ENCODE measurements around the gene PNLIP. TPM values are rescaled to one million over a fixed set of nuclear protein-coding genes. Genes with fewer than 3 reads are reported as not detected.

PNLIP gene
- total RNA-seq, 5 donors from 2014 or later (not counting 1 experiment from before 2014, with no cell fraction given) = 2.3 to 3.1 (median 2.6) TPM; not detected in 2

GRCh38 chr10:116588995-116589394 lies 43.3 kb downstream of the PNLIP start:
- Histone ChIP-seq H3K4me1 (ENCODE audit: control insufficient read depth in 1 of 2, extremely low read depth in 1 of 2, insufficient read depth in 2 of 2, low read length in 2 of 2) (no peaks in the 10 kb centered on the region), H3K9me3 (no peaks in the 10 kb centered on the region), H3K36me3 (ENCODE audit: control insufficient read depth in 2 of 2, extremely low read depth in 1 of 2, insufficient read depth in 1 of 2, low read length in 1 of 2) (no peaks in the 10 kb centered on the region), H3K4me3 (ENCODE audit: control insufficient read depth in 1 of 2, extremely low read depth in 1 of 2, low read length in 1 of 2) (no peak overlapping the region), H3K27me3 (replicated peaks in 1 of 2; ENCODE audit: control insufficient read depth in 2 of 2, extremely low read depth in 1 of 2, insufficient read depth in 2 of 2, low read length in 1 of 2) (peaks cover 0 to 4% of the 10 kb centered on the region in 2 experiments), H3K27ac (ENCODE audit: low read length) (no peak overlapping the region)
- POLR2A ChIA-PET = no interaction called here
- H3K36me3 Mint-ChIP-seq = no peaks in the 10 kb centered on the region
- H3K27ac Mint-ChIP-seq = no peak overlapping the region
- peaks cover 0 to 3% of the 10 kb centered on the region in 2 donors for H3K27me3 Mint-ChIP-seq
- ATAC-seq (replicated peaks in 1 of 4) (no peak), DNase-seq (no peak)
- 38% methylated on average over 2 of the region's 2 CpGs for WGBS (ENCODE audit: insufficient coverage)
- H3K4me3 Mint-ChIP-seq = no peak overlapping the region
- peaks cover 0 to 6% (median 0%) of the 10 kb centered on the region in 3 donors for H3K9me3 Mint-ChIP-seq
- no peaks in the 10 kb centered on the region for H3K4me1 Mint-ChIP-seq
- CTCF ChIA-PET = no interaction called here

- no peaks in the 10 kb centered on the region for H3K9me3 ChIP-seq
- ChIA-PET POLR2A (no interaction called here), CTCF (no interaction called here)
- H3K4me1 ChIP-seq (ENCODE audit: control insufficient read depth in 1 of 2, extremely low read depth in 1 of 2, insufficient read depth in 2 of 2, low read length in 2 of 2) = no peaks in the 10 kb centered on the region
- 88% methylated on average over 2 of the region's 2 CpGs for WGBS (ENCODE audit: insufficient coverage)
- Mint-ChIP-seq H3K9me3 (peaks cover 0 to 6% (median 0%) of the 10 kb centered on the region in 3 donors), H3K4me3 (no peak overlapping the region), H3K27ac (no peak overlapping the region), H3K27me3 (peaks cover 0 to 3% of the 10 kb centered on the region in 2 donors), H3K4me1 (no peaks in the 10 kb centered on the region), H3K36me3 (no peaks in the 10 kb centered on the region)
- ATAC-seq (replicated peaks in 1 of 4) = no peak
- H3K36me3 ChIP-seq (ENCODE audit: control insufficient read depth in 2 of 2, extremely low read depth in 1 of 2, insufficient read depth in 1 of 2, low read length in 1 of 2) = no peaks in the 10 kb centered on the region
- no peak overlapping the region for H3K27ac ChIP-seq (ENCODE audit: low read length)
- H3K27me3 ChIP-seq (replicated peaks in 1 of 2; ENCODE audit: control insufficient read depth in 2 of 2, extremely low read depth in 1 of 2, insufficient read depth in 2 of 2, low read length in 1 of 2) = peaks cover 0 to 4% of the 10 kb centered on the region in 2 experiments
- no peak for DNase-seq
- H3K4me3 ChIP-seq (ENCODE audit: control insufficient read depth in 1 of 2, extremely low read depth in 1 of 2, low read length in 1 of 2) = no peak overlapping the region
Measured at GRCh38 chr10:116589926-116590325, 44.2 kb downstream of the PNLIP start.

- no peak for ATAC-seq (replicated peaks in 1 of 4)
- no peaks in the 10 kb centered on the region for H3K9me3 ChIP-seq
- DNase-seq = no peak
- H3K27me3 Mint-ChIP-seq = peaks cover 0 to 7% of the 10 kb centered on the region in 2 donors
- ChIA-PET POLR2A (no interaction called here), CTCF (no interaction called here)
- H3K27ac Mint-ChIP-seq = no peak within 1 kb of the TSS
- H3K27ac ChIP-seq (ENCODE audit: low read length) = no peak within 1 kb of the TSS
- no peaks in the 10 kb centered on the region for H3K36me3 Mint-ChIP-seq
- WGBS (ENCODE audit: insufficient coverage) = 25% methylated on average over 1 of the region's 9 CpGs
- no peaks in the 10 kb centered on the region for H3K4me1 Mint-ChIP-seq
- no peak within 1 kb of the TSS for H3K4me3 ChIP-seq (ENCODE audit: control insufficient read depth in 1 of 2, extremely low read depth in 1 of 2, low read length in 1 of 2)
- H3K27me3 ChIP-seq (replicated peaks in 1 of 2; ENCODE audit: control insufficient read depth in 2 of 2, extremely low read depth in 1 of 2, insufficient read depth in 2 of 2, low read length in 1 of 2) = peaks cover 0 to 4% of the 10 kb centered on the region in 2 experiments
- H3K4me3 Mint-ChIP-seq = no peak within 1 kb of the TSS
- H3K4me1 ChIP-seq (ENCODE audit: control insufficient read depth in 1 of 2, extremely low read depth in 1 of 2, insufficient read depth in 2 of 2, low read length in 2 of 2) = no peaks in the 10 kb centered on the region
- H3K36me3 ChIP-seq (ENCODE audit: control insufficient read depth in 2 of 2, extremely low read depth in 1 of 2, insufficient read depth in 1 of 2, low read length in 1 of 2) = no peaks in the 10 kb centered on the region
- H3K9me3 Mint-ChIP-seq = peaks cover 0 to 3% (median 0%) of the 10 kb centered on the region in 3 donors
Measured at GRCh38 chr10:116590590-116591444, 45.1 kb downstream of the PNLIP start, which contains the start of gene PNLIPRP1. Gene PNLIPRP1, plus strand, starts transcription at chr10:116590959. Its CDS starts 171 bp downstream, at chr10:116591130.

- Mint-ChIP-seq H3K9me3 (no peaks in the 10 kb centered on the region), H3K36me3 (no peaks in the 10 kb centered on the region), H3K4me3 (no peak overlapping the region), H3K4me1 (no peaks in the 10 kb centered on the region), H3K27ac (no peak overlapping the region), H3K27me3 (peaks cover 0 to 11% of the 10 kb centered on the region in 2 donors)
- no peak for ATAC-seq (replicated peaks in 1 of 4)
- H3K36me3 ChIP-seq (ENCODE audit: control insufficient read depth in 2 of 2, extremely low read depth in 1 of 2, insufficient read depth in 1 of 2, low read length in 1 of 2) = no peaks in the 10 kb centered on the region
- H3K9me3 ChIP-seq = no peaks in the 10 kb centered on the region
- DNase-seq = no peak
- no peak overlapping the region for H3K4me3 ChIP-seq (ENCODE audit: control insufficient read depth in 1 of 2, extremely low read depth in 1 of 2, low read length in 1 of 2)
- H3K4me1 ChIP-seq (ENCODE audit: control insufficient read depth in 1 of 2, extremely low read depth in 1 of 2, insufficient read depth in 2 of 2, low read length in 2 of 2) = no peaks in the 10 kb centered on the region
- POLR2A ChIA-PET = no interaction called here
- no peak overlapping the region for H3K27ac ChIP-seq (ENCODE audit: low read length)
- CTCF ChIA-PET = no interaction called here
- WGBS (ENCODE audit: insufficient coverage) = 77% methylated on average over 5 of the region's 5 CpGs
- peaks cover 0 to 4% of the 10 kb centered on the region in 2 experiments for H3K27me3 ChIP-seq (replicated peaks in 1 of 2; ENCODE audit: control insufficient read depth in 2 of 2, extremely low read depth in 1 of 2, insufficient read depth in 2 of 2, low read length in 1 of 2)
Measured at GRCh38 chr10:116593139-116593740, 47.5 kb downstream of the PNLIP start.

GRCh38 chr10:116594525-116595035 lies 48.8 kb downstream of the PNLIP start:
- Histone ChIP-seq H3K27me3 (replicated peaks in 1 of 2; ENCODE audit: control insufficient read depth in 2 of 2, extremely low read depth in 1 of 2, insufficient read depth in 2 of 2, low read length in 1 of 2) (peaks cover 0 to 4% of the 10 kb centered on the region in 2 experiments), H3K4me1 (ENCODE audit: control insufficient read depth in 1 of 2, extremely low read depth in 1 of 2, insufficient read depth in 2 of 2, low read length in 2 of 2) (no peaks in the 10 kb centered on the region), H3K36me3 (ENCODE audit: control insufficient read depth in 2 of 2, extremely low read depth in 1 of 2, insufficient read depth in 1 of 2, low read length in 1 of 2) (no peaks in the 10 kb centered on the region), H3K4me3 (ENCODE audit: control insufficient read depth in 1 of 2, extremely low read depth in 1 of 2, low read length in 1 of 2) (no peak overlapping the region), H3K27ac (ENCODE audit: low read length) (no peak overlapping the region), H3K9me3 (no peaks in the 10 kb centered on the region)
- H3K9me3 Mint-ChIP-seq = no peaks in the 10 kb centered on the region
- WGBS (ENCODE audit: insufficient coverage) = no CpG with 5 or more reads among the region's 7 CpGs
- CTCF ChIA-PET = no interaction called here
- no peak for ATAC-seq (replicated peaks in 1 of 4)
- POLR2A ChIA-PET = no interaction called here
- DNase-seq = no peak
- H3K4me3 Mint-ChIP-seq = no peak overlapping the region
- H3K27me3 Mint-ChIP-seq = peaks cover 0 to 11% of the 10 kb centered on the region in 2 donors
- H3K4me1 Mint-ChIP-seq = no peaks in the 10 kb centered on the region
- H3K27ac Mint-ChIP-seq = no peak overlapping the region
- no peaks in the 10 kb centered on the region for H3K36me3 Mint-ChIP-seq

GRCh38 chr10:116596062-116596461 lies 50.3 kb downstream of the PNLIP start:
- no peak overlapping the region for H3K27ac Mint-ChIP-seq
- no peaks in the 10 kb centered on the region for H3K4me1 Mint-ChIP-seq
- no peak for ATAC-seq (replicated peaks in 1 of 4)
- Histone ChIP-seq H3K27me3 (replicated peaks in 1 of 2; ENCODE audit: control insufficient read depth in 2 of 2, extremely low read depth in 1 of 2, insufficient read depth in 2 of 2, low read length in 1 of 2) (peaks cover 0 to 1% of the 10 kb centered on the region in 2 experiments), H3K4me1 (ENCODE audit: control insufficient read depth in 1 of 2, extremely low read depth in 1 of 2, insufficient read depth in 2 of 2, low read length in 2 of 2) (no peaks in the 10 kb centered on the region), H3K9me3 (no peaks in the 10 kb centered on the region), H3K36me3 (ENCODE audit: control insufficient read depth in 2 of 2, extremely low read depth in 1 of 2, insufficient read depth in 1 of 2, low read length in 1 of 2) (no peaks in the 10 kb centered on the region), H3K4me3 (ENCODE audit: control insufficient read depth in 1 of 2, extremely low read depth in 1 of 2, low read length in 1 of 2) (no peak overlapping the region), H3K27ac (ENCODE audit: low read length) (no peak overlapping the region)
- ChIA-PET POLR2A (no interaction called here), CTCF (interaction anchor here in 1 of 2 donors (0.5 kb wide), 1 partner anchor 197 kb away, joined by 4 read pairs; no protein-coding TSS in a partner anchor)
- no peaks in the 10 kb centered on the region for H3K36me3 Mint-ChIP-seq
- no peaks in the 10 kb centered on the region for H3K9me3 Mint-ChIP-seq
- peaks cover 0 to 11% of the 10 kb centered on the region in 2 donors for H3K27me3 Mint-ChIP-seq
- 36% methylated on average over 1 of the region's 2 CpGs for WGBS (ENCODE audit: insufficient coverage)
- DNase-seq = no peak
- no peak overlapping the region for H3K4me3 Mint-ChIP-seq
